AG08396 (cell line): ENCODE measurements around the gene ARHGEF19.
"Not testable (repeated sequence)": the region's sequence is repeated elsewhere in the genome, so short reads cannot be mapped to it uniquely, and the experiment has no call there.

Experiments used
- DNase-seq: peaks from one replicate; pipeline ENCODE4 v3.0.0; 2012; ENCODE audit warnings: low spot score, mixed read lengths

The ARHGEF19 gene

DNA sequence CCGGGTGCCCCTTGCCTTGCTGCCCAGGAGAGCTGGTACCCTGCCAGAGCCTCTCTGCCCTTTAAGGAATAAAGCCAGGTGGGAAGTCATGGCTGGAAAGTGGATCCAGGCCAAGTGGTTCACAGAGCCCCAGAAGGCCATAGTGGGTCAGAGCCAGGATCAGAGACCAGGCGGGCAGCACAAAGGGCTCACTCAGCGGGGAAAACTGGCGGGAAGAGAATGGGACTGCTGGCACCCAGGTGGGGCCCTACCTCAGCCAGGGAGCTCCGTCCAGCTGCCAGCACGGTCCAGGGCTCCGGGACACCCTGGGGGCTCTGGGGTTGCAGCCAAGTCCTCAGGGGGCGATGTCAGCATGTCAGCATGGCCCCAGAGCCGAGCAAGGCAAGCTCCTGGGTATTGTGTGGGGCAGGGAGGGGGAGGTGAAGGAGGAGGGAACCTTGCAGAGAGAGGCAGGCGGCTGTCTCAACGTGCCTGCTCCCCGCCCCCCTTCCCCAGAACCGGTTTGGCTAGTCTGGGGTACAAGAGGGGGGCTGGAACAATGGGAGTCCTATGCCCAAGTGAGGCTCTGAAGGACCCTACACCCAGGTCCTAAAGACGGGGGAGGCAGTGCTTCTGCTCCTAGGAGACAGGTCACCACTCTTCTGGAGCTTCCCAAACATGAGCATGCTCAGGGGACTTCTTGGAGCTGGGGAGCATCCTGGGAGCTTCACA, at the start of gene ARHGEF19:
Gene ARHGEF19, minus strand, starts transcription at position 402 of the 711 bp plus-strand sequence. CDS start 3,598 bp downstream, outside the sequence.
- DNase-seq = no peak

DNA sequence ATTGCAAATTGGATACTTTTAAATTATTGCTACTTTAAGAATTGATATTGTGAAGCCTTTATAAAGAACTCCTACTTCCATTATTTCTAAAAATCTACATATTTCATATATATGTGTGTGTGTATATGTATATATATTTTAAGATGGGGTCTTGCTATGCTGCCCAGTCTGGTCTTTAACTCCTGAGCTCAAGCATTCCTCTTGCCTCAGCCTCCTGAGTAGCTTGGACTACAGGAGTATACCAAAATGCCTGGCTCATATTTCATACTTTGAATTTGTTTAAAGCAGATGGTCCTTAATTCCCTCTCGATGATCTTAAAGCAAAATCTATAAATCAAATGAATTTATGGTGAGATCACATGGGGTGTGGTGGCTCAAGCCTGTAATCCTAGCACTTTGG, 49.6 kb upstream of the ARHGEF19 start:
- no peak for DNase-seq

DNA sequence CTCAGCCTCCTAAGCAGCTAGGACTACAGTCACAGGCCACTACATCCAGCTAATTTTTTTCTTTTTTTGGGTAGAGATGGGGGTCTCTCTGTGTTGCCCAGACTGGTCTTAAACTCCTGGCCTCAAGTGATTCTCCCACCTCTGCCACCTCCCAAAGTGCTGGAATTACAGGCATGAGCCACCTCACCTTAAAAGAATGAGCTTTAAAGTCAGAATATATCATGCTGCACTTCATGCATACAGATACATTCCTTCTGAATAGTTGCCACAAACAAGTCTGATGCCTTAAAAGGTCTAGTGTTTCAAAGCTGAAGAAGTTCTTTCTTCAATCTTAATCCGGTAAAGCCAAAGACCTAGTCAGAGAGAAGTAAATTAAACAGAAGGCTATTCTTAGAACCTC, 48.4 kb upstream of the ARHGEF19 start:
- peak; percentile 33 for DNase-seq

DNA sequence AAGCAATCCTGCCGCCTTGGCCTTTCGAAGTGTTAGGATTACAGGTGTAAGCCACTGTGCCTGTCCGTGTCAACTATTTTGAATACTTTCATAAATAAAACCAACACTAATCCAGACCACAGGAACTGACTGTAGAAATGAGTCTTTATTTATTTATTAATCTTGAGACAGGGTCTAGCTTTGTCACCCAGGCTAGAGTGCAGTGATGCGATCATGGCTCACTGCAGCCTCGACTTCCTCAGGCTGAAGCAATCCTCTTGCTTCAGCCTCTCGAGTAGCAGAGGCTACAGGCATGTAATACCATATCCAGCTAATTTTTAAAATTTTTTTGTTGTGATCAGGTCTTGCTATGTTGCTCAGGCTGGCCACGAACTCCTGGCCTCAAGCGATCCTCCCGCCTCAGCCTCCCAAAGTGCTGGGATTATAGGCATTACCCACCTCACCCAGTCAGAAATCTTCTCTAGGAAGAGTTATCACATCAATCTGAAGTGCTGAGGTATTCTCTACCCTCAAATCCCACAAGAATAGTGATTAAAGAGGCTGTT, 46.2 kb upstream of the ARHGEF19 start:
- no peak for DNase-seq

DNA sequence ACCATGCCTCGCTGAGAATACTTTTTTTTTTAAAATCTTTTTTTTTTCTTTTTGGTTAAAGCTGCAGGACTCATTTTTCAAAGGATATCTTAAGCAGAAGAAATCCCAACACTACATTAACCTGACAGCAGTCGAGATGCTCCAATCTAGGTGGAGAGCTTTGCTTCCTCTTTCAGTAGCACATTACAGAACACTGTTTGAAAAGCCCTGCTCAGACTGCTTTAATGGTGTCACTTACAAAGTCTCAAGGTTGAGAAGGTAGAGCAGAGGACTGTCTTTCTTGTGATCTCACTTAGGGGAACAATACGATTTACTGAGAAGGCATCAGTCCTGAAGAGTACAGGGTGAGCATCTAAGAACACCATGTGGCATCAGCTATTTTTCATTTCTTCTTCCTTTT, 45.5 kb upstream of the ARHGEF19 start:
- DNase-seq = no peak

DNA sequence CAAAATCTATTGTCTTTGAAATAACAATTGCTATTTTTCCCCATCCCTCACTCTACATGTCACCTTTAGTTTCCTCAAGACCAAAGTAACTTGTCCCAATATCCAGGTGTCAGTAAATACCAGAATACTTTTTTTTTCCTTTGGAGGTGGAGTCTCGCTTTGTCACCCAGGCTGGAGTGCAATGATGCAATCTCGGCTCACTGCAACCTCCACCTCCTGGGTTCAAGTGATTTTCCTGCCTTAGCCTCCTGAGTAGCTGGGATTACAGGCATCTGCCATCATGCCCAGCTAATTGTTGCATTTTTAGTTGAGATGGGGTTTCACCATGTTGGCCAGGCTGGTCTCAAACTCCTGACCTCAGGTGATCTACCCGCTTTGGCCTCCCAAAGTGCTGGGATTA, 45.1 kb upstream of the ARHGEF19 start:
- not testable (repeated sequence) for DNase-seq

DNA sequence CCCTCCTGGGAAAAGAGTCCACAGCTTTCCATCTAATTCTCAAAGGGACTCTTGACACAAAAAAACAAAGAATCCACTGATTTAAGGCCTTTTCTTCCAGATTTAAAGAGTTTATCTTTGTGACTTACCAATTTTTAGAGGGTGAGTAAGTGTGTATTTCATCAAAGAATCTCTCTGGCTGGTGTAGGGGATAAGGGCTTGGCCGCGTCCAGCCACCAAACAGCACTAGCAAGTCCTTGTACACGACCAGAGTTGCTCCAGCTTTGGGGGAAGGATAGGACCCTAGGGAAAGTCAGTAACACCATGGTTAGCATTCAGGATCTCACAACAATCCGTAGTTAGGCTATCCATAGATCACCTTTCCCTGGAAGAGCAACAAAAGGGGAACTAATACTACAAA, 44.0 kb upstream of the ARHGEF19 start:
- DNase-seq = no peak

DNA sequence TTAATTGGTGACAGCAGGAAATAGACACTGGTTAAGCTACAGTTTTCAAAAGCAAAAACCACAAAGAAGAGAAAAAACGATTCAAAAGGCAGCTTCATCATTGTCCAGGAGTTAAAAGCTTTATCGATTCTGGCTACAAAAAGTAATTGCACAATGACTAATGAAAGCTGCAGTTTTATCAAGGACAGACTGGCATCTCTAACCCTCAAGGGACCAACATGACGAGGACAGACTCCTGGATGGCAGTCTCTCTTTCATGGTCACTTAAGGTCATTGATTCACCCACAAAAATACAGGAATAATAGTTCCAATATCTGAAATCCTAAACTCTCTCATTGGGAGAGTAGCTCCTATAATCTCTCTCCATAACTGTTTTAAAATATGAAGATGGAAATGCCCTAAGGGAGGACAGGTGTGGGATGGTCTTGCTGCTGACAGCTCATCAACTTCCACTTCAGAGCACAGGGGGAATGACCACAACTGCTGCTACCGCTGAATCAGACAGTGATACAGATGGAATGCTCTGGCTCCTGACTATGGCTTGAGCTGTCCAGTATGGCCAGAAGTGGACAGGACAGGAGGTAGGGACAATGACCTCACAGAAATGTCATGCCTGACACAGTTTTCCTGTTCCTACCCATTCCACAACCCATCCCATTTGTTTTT, 41.9 kb upstream of the ARHGEF19 start:
- no peak for DNase-seq

DNA sequence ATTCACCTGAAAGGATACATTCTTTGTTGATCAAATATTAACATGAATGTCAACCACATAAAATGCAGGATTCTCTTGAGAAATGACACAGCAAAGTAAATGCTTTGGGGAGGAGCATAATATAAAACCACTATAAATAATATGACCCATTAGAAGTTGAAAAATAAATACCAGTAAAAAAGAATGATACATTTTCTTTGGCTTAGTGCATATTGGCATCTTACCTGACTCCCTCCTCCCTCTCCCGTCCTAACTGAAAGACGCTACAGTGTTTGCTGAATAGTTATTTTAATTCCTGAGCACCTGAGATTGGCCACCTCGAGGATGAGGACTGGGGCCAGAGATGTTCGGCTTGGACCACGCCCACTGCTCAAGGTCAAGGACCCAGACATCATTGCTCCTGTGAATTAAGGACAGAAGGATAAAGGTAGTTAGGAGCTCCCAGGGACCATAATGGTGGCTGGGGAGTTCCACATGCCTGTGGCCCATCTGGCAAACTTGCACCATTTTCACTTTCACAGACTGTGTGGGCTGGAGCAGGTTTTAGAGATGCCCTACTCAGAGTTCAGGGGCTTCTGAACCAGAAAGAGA, 41.0 kb upstream of the ARHGEF19 start:
- no peak for DNase-seq

DNA sequence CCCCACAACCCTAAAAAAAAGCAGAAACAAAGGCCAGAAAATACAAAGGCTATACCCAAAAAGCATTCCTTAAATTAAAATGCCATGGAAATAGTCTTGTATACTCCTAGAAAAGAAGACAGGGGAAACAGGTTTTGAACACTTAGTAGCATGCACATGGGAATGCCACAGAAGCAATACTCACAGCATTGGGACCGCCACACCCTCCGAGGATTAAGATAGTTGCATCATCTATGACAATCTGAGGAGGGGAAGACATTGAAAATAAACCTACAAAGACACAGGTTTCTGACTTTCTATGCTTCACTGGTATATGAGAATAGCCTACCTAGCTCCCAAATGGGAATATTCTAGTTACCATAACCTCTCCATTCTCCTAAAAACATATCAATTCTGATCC, 40.5 kb upstream of the ARHGEF19 start:
- no peak for DNase-seq

DNA sequence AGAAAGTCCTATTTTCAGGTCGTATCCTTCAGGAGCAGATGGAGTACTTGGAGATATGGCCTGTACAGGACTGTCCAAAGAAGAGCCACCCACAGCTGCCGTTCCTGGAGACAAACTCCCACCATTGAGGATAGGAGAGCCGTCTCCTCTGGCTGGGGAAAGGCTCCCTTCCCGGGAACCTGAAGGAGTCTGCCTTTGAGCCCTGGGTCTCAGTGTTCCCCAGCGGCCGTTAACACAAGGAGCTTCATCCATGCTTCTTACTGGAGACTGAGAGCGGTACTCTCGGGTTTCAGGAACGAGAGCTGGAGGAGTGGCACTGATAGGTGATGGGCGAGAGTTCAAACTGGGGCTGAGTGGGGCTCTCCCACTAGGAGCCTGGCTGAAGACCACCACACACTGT, 38.9 kb upstream of the ARHGEF19 start:
- no peak for DNase-seq

DNA sequence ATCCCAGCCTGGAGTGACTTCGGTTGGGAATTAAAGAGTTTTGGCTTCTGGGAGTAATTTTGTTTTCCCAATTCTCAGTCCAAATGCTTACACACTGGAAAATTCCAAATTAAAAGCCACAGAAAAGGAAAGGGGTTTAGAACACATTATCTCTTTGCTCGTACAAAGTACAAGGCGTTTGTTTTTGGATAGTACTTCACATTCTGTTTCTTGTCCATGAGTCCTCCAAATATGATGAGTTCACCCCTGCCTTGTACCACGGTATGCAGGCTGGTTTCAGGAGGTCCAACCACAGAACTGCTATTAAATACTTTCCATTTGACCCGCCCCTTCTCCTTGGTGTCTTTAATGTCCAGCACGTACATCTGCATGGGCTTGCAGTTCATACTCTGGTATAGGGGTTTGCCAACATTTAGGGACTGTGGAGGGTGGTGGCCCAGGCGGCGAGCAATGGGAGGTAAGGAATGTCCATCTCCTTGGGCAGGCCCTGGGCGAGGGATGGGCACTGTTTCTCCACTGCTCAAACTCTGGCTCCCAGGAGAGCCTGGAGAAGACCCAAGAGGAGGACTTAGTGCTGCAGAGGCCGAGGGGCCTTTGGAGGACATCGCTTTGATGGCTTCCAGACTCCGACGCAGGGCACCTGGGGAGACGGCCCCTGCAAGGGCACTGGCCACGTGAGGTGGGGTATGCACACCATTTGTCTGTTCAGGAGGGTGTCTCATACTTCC, 38.2 kb upstream of the ARHGEF19 start:
- DNase-seq = no peak

DNA sequence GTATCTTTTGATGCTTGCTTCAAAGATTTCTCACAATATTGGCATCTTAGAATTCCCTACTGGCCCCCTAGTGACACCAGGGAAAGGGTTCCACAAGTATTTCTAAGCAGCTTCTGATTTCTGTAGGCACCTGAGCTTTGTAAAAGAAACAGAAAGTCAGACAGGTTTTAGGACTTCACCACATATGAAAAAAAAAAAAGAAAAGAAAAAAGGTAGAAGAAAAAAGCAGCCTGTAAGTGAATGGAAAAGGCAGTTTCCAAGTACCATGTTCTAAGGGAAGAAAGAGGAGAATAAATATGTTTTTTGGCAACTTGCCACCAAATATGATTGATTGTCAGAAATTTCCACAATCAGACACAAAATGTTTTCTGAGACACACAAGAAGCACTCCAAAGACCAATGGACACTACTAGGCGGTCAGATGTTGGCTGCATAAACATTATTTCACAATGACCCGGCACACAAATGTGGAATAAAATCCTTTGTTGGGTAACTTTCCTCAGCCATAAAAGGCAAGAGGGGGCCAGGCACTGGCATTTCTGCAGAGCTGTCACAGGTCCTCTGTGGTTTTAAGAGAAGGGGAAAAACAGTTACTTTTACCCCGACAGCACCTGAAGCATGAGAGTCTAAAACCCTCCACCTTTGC, 37.3 kb upstream of the ARHGEF19 start:
- peak; percentile 47 for DNase-seq

DNA sequence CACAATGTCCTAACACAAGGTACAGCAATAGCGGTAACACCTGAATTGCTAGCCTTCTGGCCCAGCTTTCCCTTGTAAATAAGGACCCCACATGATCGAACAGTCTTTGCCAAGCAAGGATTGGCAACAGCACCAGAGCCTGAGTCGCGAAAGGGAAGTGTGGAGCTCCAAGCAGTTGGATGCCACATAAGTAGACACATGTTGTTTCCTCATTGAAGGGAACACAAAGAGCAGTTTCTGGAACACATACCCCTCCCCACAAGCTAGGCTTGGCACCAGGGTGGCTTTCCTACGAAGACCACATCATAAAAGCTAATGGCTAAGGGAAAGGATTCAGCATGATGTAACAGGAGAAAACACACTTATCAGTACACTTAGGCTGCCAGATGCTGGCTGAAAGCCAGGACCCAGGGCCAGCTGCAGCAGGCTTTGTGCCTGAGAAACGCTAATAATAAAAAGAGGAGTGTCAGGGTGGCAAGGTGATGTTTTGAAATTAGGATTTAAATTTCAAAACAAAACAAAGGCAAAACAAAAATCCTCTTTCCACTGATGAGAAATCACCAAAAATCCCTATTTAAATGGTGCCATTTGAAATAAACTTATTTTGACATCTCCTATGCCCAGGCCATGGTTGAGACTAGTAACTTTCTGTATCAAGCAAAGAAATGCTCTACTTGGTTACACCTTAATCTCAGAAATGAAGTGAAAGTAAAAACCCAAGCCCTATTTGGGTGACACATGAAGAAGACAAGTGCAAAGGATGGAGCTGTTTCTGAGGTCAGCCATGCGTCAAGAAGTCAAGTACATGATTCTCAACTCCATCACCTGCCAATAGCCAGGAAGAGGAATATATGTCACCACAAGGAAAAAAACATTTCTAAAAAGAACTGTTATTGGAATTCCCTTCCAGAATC, 36.4 kb upstream of the ARHGEF19 start:
- DNase-seq = peak; percentile 52

DNA sequence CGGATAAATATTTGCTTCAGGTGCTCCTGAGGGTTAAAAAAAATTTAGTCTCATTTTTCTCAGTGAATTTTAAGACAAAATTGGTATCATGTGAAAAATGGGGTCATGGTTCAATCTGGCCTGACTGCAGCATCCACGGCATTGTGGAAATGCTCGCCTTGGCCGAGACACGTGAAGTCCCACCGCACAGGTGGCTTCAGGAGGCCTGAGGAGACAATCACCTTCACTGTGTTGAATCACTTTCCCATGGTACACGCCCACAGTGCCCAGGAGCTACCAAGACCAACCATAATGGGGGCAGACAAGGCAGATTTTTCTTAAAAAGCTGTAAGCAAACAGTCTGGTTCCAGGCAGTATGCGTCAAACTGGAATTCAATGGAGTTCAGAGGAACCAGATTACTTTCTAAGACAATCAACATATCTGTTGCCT, 35.6 kb upstream of the ARHGEF19 start:
- DNase-seq = no peak

DNA sequence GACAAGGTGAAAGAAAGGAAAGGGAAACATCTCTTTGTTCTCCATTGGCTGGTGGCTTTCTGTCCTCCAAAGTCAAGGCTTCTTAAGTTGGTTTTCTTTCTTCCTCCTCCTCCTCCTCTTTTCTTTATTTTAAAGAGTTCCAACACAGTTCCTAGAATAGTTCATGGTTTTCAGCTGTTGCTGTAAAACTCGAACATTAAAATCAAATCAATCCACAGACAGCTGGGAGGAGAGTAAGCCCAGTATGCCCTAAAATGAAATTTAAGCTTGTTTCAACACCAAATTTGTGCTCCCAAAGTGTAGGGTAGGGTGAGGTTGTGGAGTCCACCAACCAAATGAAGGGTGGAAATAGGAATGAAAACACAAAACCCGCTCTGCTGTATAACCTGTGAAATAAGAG, 35.0 kb upstream of the ARHGEF19 start:
- DNase-seq = no peak

DNA sequence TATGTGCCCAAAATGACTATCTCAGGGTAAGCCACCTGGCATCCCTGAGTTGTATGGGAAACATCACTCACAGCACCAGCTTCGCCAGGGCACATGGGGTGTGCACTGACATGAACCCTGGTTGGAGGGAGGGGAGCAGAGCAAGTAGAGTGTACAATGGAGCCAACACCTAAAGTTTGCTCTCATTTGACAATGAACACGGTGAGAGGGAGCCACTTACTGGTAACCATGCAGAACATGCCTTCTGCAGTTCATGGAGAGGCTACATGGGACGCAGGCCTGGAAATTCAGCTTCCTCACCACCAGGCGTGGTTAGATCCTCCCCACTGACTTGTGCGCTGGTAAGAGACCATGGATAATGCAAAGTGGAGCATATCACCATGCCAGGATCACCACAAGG, 34.5 kb upstream of the ARHGEF19 start:
- DNase-seq = no peak

DNA sequence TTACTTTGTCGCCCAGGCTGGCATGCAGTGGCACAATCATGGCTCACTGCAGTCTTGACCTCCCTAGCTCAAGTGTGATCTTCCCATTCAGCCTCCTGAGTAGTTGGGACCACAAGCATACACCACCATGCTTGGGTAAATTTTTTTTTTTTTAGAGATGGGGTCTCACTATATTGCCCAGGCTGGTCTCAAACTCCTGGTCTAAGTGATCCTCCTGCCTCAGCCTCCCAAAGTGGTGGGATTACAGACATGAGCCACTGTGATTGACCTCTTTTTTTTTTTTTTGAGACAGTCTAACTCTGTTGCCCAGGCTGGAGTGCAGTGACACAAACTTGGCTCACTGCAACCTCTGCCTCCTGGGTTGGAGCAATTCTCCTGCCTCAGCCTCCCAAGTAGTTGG, 33.8 kb upstream of the ARHGEF19 start:
- DNase-seq = not testable (repeated sequence)

DNA sequence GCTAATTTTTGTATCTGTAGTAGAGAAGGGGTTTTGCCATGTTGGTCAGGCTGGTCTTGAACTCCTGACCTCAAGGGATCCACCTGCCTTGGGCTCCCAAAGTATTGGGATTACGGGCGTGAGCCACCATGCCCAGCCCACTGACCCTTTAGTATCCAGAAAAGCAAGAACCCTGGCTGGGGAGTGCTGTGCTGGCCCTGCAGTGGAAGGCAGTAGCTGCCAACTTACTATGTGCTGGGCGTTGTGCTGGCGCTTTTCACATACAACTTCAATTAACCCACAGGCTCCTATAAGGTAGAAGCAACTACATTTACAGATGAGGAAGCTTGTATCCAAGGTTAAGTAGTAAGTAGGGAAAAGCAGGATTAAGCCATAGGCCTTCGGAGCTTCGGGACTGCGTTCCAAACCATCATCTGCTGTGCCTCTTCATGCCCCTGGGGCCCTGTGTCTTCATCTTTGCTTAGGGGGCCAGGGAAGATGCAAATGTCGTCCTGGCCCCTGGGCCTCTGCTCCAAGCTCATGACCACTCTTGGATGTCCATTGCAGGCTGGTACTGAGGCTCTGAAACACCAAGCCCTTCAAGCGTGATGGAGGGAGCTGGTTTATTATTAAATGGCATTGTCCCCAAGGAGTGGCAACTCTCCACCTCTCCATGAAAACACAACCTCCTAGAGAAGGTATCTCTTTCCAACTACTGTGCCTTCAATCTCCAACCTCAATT, 33.2 kb upstream of the ARHGEF19 start:
- no peak for DNase-seq

DNA sequence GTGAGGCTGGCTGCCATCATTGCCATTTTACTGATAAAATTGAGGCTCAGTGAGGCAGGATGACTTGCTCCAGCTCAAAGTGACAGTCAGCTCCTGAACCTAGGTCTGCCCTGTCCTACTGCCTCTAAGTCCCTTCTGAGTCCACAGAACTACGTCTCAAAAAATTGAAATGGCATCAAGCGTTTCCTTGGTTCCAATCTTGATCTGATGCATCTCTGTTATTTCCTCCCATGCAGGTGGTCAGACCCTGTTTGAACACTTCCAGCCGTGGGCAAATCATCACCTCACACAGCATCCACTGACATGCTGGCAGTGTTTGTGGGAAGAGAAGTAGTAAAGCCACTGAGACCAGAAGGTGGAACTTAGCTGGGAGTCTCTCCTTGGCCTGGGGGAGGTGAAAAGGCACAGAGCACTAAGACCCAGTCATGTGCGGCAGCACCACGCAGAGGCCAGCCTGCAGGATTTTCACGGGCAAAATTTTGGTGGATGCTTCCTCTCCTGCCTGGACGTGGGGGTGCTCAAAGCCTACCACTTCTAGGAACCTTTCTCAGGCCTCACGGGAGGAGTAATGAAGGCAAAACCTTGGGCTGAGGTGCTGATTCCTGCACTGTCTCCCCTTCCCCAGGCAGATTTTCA, 32.3 kb upstream of the ARHGEF19 start:
- no peak for DNase-seq
